GM12801 (cell line): Measurements from ENCODE around the gene SCART1.

ENCODE experiments used
- CTCF ChIP-seq: IDR thresholded peaks from one replicate; pipeline ENCODE4 v1.5.1; 2011; ENCODE audit warnings: control low read depth; ENCODE audit not compliant: insufficient read length; ENCODE audit errors: extremely low read depth

Gene SCART1

GRCh38 chr10:133454204-133454893 is 604 bp downstream of the SCART1 start:
- no peak for TF ChIP-seq CTCF

- no peak for TF ChIP-seq CTCF
Observed at GRCh38 chr10:133455196-133455595, 1.5 kb downstream of the SCART1 start.

DNA sequence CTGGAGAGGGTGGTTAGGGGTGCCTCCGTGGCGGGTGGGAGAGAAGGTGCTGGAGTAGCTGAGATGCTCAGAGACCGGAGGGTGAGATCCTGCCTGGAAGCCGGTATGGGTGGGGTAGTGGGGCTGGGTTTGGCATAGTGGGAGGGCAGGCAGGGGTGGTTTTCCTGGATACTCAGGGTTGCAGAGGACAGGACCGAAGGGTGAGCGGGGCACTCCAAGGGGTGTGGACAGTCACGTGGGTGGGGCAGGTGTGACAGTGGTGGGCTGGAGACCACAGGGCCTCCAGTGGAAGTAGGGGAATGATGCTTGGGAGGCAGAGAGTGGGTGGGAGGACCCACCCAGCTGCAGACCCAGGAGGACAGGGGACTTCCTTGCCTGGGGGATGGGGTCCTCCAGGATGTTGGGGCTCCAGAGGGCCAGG is 1.9 kb downstream of the SCART1 start:
- no peak for TF ChIP-seq CTCF

DNA sequence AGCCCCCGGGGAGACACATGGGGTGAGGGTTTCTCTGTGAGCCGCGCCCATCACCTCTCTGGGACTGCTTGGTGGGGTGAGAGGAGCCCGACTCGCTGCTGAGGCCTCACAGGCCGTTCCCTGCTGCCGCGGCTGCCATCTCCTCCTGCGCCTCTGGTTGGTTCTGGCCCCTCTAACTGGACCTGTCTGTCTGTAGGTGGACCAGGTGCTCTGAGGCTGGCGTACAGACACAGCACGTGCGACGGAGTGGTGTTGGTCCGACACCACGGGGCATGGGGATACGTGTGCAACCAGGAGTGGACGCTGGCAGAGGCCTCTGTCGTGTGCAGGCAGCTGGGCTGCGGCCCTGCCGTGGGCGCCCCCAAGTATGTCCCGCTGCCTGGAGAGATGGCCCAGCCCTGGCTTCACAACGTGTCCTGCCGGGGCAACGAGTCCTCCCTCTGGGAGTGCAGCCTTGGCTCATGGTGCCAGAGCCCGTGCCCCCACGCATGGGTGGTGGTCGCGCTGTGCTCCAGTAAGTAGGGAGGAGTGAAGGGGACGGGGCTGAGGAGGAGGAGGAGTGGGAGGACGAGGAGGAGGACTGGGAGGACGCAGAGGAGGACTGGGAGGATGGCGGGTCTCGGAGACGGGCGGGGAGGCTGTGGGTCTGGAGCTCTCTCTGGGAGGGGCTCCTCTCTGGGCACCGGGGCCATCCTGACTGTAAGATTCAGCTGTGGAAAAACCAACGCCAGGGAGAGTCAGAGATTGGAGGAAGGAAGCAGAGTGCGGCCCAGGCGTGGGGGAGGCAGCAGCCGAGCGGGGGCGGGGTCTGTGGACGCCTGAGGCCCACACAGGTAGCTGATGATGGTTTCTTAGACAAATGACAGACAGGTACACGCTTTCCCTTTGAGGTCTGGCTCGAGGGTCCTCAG is 2.6 kb downstream of the SCART1 start:
- TF ChIP-seq CTCF, result no peak

- no peak for TF ChIP-seq CTCF
Observed at GRCh38 chr10:133457100-133457841, 3.5 kb downstream of the SCART1 start.

DNA sequence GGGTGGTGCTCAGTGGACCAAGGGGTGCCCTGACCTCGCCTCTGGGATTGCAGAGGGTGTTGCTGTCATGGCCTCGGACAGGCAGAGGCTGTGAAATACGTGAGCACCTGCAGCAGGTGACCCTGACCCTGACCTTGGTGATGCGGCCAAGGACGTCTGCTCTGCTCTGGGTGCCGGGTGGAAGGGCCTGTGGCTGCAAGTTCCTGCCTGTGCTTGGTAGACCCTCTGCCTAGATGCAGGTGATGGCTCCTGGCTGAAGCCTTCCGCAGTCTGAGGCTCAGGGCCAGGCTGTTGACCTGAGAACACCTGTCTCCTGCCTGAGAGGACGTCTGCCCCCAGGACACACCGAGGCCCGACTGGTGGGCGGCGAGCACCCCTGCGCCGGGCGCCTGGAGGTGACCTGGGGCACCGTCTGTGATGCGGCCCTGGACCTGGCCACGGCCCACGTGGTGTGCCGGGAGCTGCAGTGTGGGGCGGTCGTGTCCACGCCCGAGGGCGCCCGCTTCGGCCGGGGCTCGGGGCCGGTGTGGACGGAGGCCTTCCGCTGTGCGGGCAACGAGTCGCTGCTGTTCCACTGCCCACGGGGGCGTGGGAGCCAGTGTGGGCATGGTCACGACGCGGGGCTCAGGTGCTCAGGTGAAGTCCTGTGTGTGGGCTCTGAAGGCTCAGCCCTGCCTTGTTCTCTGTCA is 4.4 kb downstream of the SCART1 start:
- TF ChIP-seq CTCF, result no peak
